ENCODE results near the gene SCFD2. TPM values are rescaled to one million over a fixed set of nuclear protein-coding genes. Genes with fewer than 3 reads are reported as not detected.

Gene SCFD2
- total and polyA plus RNA-seq, 2 experiments from 2014 or later: 30.7 to 33.2 TPM

DNA sequence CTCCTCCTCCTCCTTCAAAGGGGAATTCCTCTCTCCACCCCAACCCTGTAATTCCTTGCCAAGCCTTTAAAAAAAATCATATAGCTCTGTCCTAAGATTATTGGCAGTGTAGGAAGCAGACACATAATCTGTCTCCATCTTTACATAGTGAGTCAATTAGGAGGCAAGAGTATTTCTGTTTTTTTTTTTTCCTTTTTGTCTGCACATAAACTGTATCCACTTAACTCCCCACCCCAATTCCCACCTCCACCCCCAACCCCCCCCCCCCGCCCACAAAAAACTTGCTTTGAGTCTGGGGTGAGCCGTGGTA lies 321.3 kb downstream of the SCFD2 start:
- Histone ChIP-seq H3K79me2 (ENCODE audit: insufficient read depth) (peaks cover 5% of the 10 kb centered on the region; the same call in 1 of the 2 replicates), H3K4me2 (ENCODE audit: unreplicated experiment) (no peak overlapping the region), H3F3A (ENCODE audit: insufficient read depth) (no peaks in the 10 kb centered on the region), H3K4me1 (ENCODE audit: insufficient read depth) (peaks cover 3% of the 10 kb centered on the region; the same call in 1 of the 2 replicates), H3K36me3 (ENCODE audit: low read depth) (no peaks in the 10 kb centered on the region), H3K4me3 (no peak overlapping the region), H3K9ac (no peak overlapping the region), H3K9me2 (ENCODE audit: insufficient read depth) (no peaks in the 10 kb centered on the region), H3K27me3 (replicated peaks; ENCODE audit: insufficient read depth) (no peaks in the 10 kb centered on the region), H4K20me1 (ENCODE audit: insufficient read depth) (no peaks in the 10 kb centered on the region), H3K9me3 (ENCODE audit: low read depth) (no peaks in the 10 kb centered on the region), H2AFZ (no peak overlapping the region), H3K27ac (no peak overlapping the region)
- no peak for DNase-seq
- WGBS, 2 experiments (ENCODE audit: low coverage in 1 of 2, low lambda C conversion rate in 2 of 2, missing lambda C conversion rate in 2 of 2): 91 to 100% methylated on average over 2 of the region's 2 CpGs
- no peak for TF ChIP-seq EZH2 (IDR thresholded peaks at IDR 0.05; ENCODE audit: insufficient read depth, poor library complexity, severe bottlenecking)
- no peak for TF ChIP-seq EZH2phosphoT487 (IDR thresholded peaks at IDR 0.05; ENCODE audit: insufficient read depth, low read depth)
- in situ Hi-C loops (cut with MboI): no loop called here

DNA sequence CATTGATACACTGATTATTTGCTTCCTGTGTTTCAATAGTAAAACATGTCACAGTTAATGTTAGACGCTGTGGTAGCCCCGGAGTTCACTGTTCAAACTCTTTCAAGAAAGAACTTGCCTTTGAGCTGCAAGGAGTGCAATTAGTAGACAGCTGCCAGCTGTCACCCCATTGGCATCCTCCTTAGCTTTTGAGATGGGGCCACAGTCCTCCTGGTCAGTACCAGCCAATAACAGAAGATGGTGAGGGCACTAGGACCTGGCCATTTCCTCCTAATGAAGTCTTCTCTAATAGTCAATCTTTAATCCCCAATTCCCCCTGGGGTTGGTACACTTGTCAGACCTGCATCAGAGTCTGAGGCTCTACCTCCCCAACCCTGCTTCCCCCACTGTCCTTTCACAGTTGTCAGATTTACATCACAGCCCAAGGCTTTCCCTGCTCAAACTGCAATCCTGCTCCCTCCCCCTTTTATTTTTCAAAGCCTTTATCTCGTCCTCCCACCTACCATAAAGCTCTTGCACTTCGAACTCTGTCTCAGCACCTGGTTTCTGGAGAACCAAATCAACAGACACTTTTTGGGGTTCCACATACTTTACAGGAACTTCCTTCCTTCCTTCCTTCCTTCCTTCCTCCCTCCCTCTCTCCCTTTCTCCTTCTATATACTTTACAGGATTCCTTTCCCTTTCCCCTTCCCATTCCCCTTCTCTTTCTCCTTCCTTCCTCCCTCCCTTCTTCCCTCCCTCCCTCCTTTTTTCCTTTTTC lies 321.8 kb downstream of the SCFD2 start:
- Histone ChIP-seq H3K4me2 (ENCODE audit: unreplicated experiment) (no peak overlapping the region), H3K9me3 (ENCODE audit: low read depth) (no peaks in the 10 kb centered on the region), H3K9ac (no peak overlapping the region), H3K27ac (no peak overlapping the region), H4K20me1 (ENCODE audit: insufficient read depth) (no peaks in the 10 kb centered on the region), H3K4me1 (ENCODE audit: insufficient read depth) (peaks cover 3% of the 10 kb centered on the region; the same call in 1 of the 2 replicates), H3K27me3 (replicated peaks; ENCODE audit: insufficient read depth) (no peaks in the 10 kb centered on the region), H3F3A (ENCODE audit: insufficient read depth) (no peaks in the 10 kb centered on the region), H3K36me3 (ENCODE audit: low read depth) (no peaks in the 10 kb centered on the region), H3K79me2 (ENCODE audit: insufficient read depth) (peaks cover 5% of the 10 kb centered on the region; the same call in 1 of the 2 replicates), H2AFZ (no peak overlapping the region), H3K9me2 (ENCODE audit: insufficient read depth) (no peaks in the 10 kb centered on the region), H3K4me3 (no peak overlapping the region)
- TF ChIP-seq EZH2phosphoT487 (IDR thresholded peaks at IDR 0.05; ENCODE audit: insufficient read depth, low read depth) (no peak), EZH2 (IDR thresholded peaks at IDR 0.05; ENCODE audit: insufficient read depth, poor library complexity, severe bottlenecking) (no peak)
- no peak for DNase-seq
- WGBS, 2 experiments (ENCODE audit: low coverage in 1 of 2, low lambda C conversion rate in 2 of 2, missing lambda C conversion rate in 2 of 2): 84 to 85% methylated on average over 4 of the region's 4 CpGs
- in situ Hi-C loops (cut with MboI): no loop called here

- H3K27ac ChIP-seq: no peak overlapping the region
- H3K27me3 ChIP-seq (replicated peaks; ENCODE audit: insufficient read depth): no peaks in the 10 kb centered on the region
- no peak for DNase-seq
- no peaks in the 10 kb centered on the region for H3F3A ChIP-seq (ENCODE audit: insufficient read depth)
- in situ Hi-C loops (cut with MboI): no loop called here
- H3K9me3 ChIP-seq (ENCODE audit: low read depth): no peaks in the 10 kb centered on the region
- H3K36me3 ChIP-seq (ENCODE audit: low read depth): no peaks in the 10 kb centered on the region
- no peak overlapping the region for H2AFZ ChIP-seq
- no peaks in the 10 kb centered on the region for H4K20me1 ChIP-seq (ENCODE audit: insufficient read depth)
- H3K9ac ChIP-seq: no peak overlapping the region
- no peak overlapping the region for H3K4me2 ChIP-seq (ENCODE audit: unreplicated experiment)
- no peaks in the 10 kb centered on the region for H3K9me2 ChIP-seq (ENCODE audit: insufficient read depth)
- WGBS, 2 experiments (ENCODE audit: low coverage in 1 of 2, low lambda C conversion rate in 2 of 2, missing lambda C conversion rate in 2 of 2): 79 to 85% methylated on average over 3 of the region's 3 CpGs
- peaks cover 3% of the 10 kb centered on the region; the same call in 1 of the 2 replicates for H3K4me1 ChIP-seq (ENCODE audit: insufficient read depth)
- peaks cover 5% of the 10 kb centered on the region; the same call in 1 of the 2 replicates for H3K79me2 ChIP-seq (ENCODE audit: insufficient read depth)
- no peak overlapping the region for H3K4me3 ChIP-seq
- TF ChIP-seq EZH2phosphoT487 (IDR thresholded peaks at IDR 0.05; ENCODE audit: insufficient read depth, low read depth): no peak
- TF ChIP-seq EZH2 (IDR thresholded peaks at IDR 0.05; ENCODE audit: insufficient read depth, poor library complexity, severe bottlenecking): no peak
These were observed 322.8 kb downstream of the SCFD2 start for GRCh38 chr4:53043055-53043454.

- Histone ChIP-seq H3K9ac (no peak overlapping the region), H3K9me3 (ENCODE audit: low read depth) (no peaks in the 10 kb centered on the region), H2AFZ (no peak overlapping the region), H3K9me2 (ENCODE audit: insufficient read depth) (no peaks in the 10 kb centered on the region), H3K36me3 (ENCODE audit: low read depth) (no peaks in the 10 kb centered on the region), H3K4me3 (no peak overlapping the region), H3F3A (ENCODE audit: insufficient read depth) (no peaks in the 10 kb centered on the region), H3K4me2 (ENCODE audit: unreplicated experiment) (no peak overlapping the region), H3K4me1 (ENCODE audit: insufficient read depth) (peaks cover 3% of the 10 kb centered on the region; the same call in 1 of the 2 replicates), H3K27ac (no peak overlapping the region), H3K79me2 (ENCODE audit: insufficient read depth) (no peaks in the 10 kb centered on the region), H3K27me3 (replicated peaks; ENCODE audit: insufficient read depth) (no peaks in the 10 kb centered on the region), H4K20me1 (ENCODE audit: insufficient read depth) (no peaks in the 10 kb centered on the region)
- in situ Hi-C loops (cut with MboI): no loop called here
- no peak for TF ChIP-seq EZH2phosphoT487 (IDR thresholded peaks at IDR 0.05; ENCODE audit: insufficient read depth, low read depth)
- no peak for TF ChIP-seq EZH2 (IDR thresholded peaks at IDR 0.05; ENCODE audit: insufficient read depth, poor library complexity, severe bottlenecking)
- DNase-seq: no peak
- WGBS, 2 experiments (ENCODE audit: low coverage in 1 of 2, low lambda C conversion rate in 2 of 2, missing lambda C conversion rate in 2 of 2): 97 to 100% methylated on average over 2 of the region's 2 CpGs
These were observed 325.0 kb downstream of the SCFD2 start for GRCh38 chr4:53040851-53041250.
